Nephron progenitor cell (in vitro differentiated cells): ENCODE results near the gene IDS.

ENCODE experiments used
- DNase-seq: peaks from one replicate; pipeline ENCODE4 v3.0.0; 2021
- H3K27ac Mint-ChIP-seq: 2 replicates; pipeline ENCODE4 v1.8.0; 2021; ENCODE audit warnings: mild to moderate bottlenecking, moderate library complexity, mixed read lengths
- H3K27me3 Mint-ChIP-seq: 2 replicates; pipeline ENCODE4 v1.8.0; 2021; ENCODE audit warnings: mild to moderate bottlenecking, low read depth, mixed read lengths; ENCODE audit not compliant: poor library complexity
- H3K36me3 Mint-ChIP-seq: 2 replicates; pipeline ENCODE4 v1.8.0; 2021; ENCODE audit warnings: low read depth, mixed read lengths
- H3K4me1 Mint-ChIP-seq: 2 replicates; pipeline ENCODE4 v1.8.0; 2021; ENCODE audit warnings: mixed read lengths
- H3K4me3 Mint-ChIP-seq: 2 replicates; pipeline ENCODE4 v1.8.0; 2021; ENCODE audit warnings: mild to moderate bottlenecking, moderate library complexity, mixed read lengths
- H3K9me3 Mint-ChIP-seq: 2 replicates; pipeline ENCODE4 v1.8.0; 2021; ENCODE audit warnings: mild to moderate bottlenecking, moderate library complexity, mixed read lengths
- TF ChIP-seq, protein P1 (sequence below): fragments of 200-600 bp; sonication (generic); IDR thresholded peaks from 2 replicates; pipeline ENCODE4 v1.5.0; 2021; ENCODE audit warnings: antibody characterized with exemption

Gene IDS

DNA sequence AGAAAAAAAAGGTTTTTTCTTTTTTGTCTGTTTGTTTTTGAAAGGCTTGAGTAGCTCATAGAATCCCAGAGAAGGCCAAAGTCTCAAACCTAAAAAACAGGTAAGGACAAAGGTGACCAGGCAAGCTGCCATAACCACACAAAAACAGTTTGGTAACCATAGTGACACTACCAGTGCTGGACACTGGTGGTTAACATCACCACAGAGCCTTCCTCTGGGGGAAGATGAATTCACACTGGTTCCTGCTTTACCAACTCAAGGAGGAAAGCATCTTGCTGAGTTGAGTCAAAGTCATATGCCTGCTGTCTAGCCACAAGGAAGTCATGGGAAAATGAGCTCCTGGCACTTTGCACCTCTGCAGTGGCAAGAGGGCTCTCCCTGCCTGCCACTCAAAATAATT, 32.5 kb downstream of the IDS start:
- H3K9me3 Mint-ChIP-seq: peaks cover 55% of the 10 kb centered on the region
- TF ChIP-seq, protein P1, sequence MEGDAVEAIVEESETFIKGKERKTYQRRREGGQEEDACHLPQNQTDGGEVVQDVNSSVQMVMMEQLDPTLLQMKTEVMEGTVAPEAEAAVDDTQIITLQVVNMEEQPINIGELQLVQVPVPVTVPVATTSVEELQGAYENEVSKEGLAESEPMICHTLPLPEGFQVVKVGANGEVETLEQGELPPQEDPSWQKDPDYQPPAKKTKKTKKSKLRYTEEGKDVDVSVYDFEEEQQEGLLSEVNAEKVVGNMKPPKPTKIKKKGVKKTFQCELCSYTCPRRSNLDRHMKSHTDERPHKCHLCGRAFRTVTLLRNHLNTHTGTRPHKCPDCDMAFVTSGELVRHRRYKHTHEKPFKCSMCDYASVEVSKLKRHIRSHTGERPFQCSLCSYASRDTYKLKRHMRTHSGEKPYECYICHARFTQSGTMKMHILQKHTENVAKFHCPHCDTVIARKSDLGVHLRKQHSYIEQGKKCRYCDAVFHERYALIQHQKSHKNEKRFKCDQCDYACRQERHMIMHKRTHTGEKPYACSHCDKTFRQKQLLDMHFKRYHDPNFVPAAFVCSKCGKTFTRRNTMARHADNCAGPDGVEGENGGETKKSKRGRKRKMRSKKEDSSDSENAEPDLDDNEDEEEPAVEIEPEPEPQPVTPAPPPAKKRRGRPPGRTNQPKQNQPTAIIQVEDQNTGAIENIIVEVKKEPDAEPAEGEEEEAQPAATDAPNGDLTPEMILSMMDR: no peak
- DNase-seq: no peak

DNA sequence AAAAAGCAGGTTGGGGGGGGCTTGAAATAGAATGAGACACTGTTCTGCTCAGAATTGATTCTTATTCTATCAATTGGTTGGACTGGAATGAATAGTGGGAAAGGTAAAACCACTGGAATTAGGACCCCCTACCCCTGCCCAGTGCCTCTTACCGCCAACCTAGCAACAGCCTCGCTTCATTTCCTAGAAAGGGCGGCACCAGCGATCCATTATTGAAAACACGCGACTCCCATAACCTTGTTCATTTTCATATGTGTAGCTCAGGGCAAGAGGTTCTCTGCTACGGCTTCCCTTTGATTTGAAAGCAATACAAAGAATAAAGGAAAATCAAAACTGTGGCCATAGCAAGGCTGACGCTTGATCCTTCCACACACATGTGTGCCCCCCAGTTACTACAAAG, 33.7 kb downstream of the IDS start:
- peaks cover 3% of the 10 kb centered on the region for H3K36me3 Mint-ChIP-seq
- TF ChIP-seq, protein P1: no peak
- peaks cover 45% of the 10 kb centered on the region for H3K9me3 Mint-ChIP-seq
- no peak overlapping the region for H3K27ac Mint-ChIP-seq
- no peaks in the 10 kb centered on the region for H3K4me1 Mint-ChIP-seq
- no peak for DNase-seq
- H3K27me3 Mint-ChIP-seq: no peaks in the 10 kb centered on the region
- H3K4me3 Mint-ChIP-seq: no peak overlapping the region

More for the DNA sequence above, 32.5 kb downstream of the IDS start:
- no peak overlapping the region for H3K4me3 Mint-ChIP-seq
- no peak overlapping the region for H3K27ac Mint-ChIP-seq
- peaks cover 10% of the 10 kb centered on the region for H3K36me3 Mint-ChIP-seq
- no peaks in the 10 kb centered on the region for H3K27me3 Mint-ChIP-seq
- peaks cover 5% of the 10 kb centered on the region for H3K4me1 Mint-ChIP-seq

DNA sequence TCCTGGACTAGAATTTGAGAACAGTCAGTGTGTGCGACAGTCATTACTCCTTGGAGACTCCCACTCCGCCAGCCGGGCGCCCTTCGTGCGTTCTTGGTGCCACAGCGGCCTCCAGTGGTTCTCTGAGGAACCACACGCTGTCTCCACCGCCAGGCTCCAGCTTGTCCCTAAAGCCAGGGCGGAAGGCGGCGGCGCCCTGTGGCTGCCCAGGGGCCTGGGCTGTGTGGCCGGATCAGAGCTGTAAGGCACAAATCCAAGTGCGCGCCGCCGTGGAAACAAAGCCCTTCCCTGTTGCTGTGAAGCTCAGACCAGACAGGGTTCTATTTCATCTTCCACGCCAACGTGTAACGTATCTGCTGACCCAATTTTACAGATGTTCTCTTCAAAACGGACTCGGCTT, 34.2 kb downstream of the IDS start:
- H3K4me3 Mint-ChIP-seq: no peak overlapping the region
- H3K4me1 Mint-ChIP-seq: no peaks in the 10 kb centered on the region
- TF ChIP-seq, protein P1: peak; percentile 77
- no peaks in the 10 kb centered on the region for H3K27me3 Mint-ChIP-seq
- no peak overlapping the region for H3K27ac Mint-ChIP-seq
- peak; percentile 82 for DNase-seq
- peaks cover 46% of the 10 kb centered on the region for H3K9me3 Mint-ChIP-seq
- H3K36me3 Mint-ChIP-seq: no peaks in the 10 kb centered on the region

DNA sequence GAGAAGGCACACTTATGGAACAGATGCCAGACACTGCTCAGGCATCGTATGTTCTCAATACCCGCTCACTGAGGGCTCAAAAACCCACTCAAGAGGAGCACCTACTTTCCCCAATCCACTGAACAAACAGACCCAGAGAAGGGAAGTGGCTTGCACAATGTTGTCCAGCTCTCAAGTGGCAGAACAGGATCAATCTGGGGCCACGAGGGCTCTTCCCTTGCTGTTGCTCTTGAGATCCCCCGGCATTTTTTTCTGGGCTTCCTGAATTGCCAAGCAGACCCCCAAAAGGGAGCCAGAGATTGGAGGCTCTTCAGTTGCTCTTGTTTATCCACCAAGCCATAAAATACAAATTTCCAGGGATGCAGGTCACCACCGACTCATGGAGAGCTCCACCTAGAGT, 35.7 kb downstream of the IDS start:
- Mint-ChIP-seq H3K36me3 (peaks cover 4% of the 10 kb centered on the region), H3K27me3 (no peaks in the 10 kb centered on the region), H3K4me3 (no peak overlapping the region), H3K27ac (no peak overlapping the region), H3K4me1 (no peaks in the 10 kb centered on the region), H3K9me3 (peaks cover 54% of the 10 kb centered on the region)
- TF ChIP-seq, protein P1: no peak
- no peak for DNase-seq

DNA sequence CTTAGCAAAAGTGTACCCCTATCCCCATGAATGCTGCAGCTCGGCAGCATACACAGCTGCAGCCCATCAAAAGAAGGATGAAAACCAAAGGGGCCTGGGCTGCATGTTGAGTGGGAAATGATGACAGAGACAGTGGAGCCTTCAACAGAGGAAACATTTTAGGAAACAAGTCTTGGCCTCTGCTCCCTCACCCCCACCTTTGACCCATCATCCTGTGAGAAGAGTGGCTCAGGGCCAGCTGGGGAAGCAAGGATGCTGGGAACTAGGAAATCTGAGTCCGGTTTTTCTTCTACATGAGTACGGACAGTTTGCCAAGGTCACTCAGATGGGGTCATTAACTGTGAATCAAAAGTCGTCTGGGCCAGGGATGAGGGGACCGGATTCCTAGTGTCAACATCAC, 37.2 kb downstream of the IDS start:
- DNase-seq: no peak
- H3K36me3 Mint-ChIP-seq: peaks cover 4% of the 10 kb centered on the region
- no peaks in the 10 kb centered on the region for H3K27me3 Mint-ChIP-seq
- no peak overlapping the region for H3K4me3 Mint-ChIP-seq
- no peaks in the 10 kb centered on the region for H3K4me1 Mint-ChIP-seq
- H3K27ac Mint-ChIP-seq: no peak overlapping the region
- TF ChIP-seq, protein P1: no peak
- H3K9me3 Mint-ChIP-seq: peaks cover 48% of the 10 kb centered on the region

DNA sequence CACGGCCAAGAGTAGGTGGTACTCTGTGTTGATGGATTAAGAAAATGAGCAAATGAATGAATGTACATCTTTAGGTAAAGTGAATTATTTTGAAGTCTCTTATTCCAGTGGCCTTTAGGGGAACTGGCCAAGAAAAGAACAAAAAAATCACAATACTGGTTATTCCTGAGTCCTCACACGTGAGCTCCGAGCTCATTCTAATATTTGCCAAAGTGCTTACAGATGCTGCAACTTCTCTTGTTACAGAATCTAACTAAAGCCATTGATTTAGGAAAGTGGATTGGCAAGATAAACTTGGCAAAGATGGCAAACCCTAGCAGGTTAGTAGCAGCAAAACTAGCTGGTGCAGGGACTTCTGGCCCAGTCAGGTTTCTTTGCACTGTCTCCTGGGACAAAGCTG, 37.6 kb downstream of the IDS start:
- Mint-ChIP-seq H3K4me3 (no peak overlapping the region), H3K27me3 (no peaks in the 10 kb centered on the region), H3K9me3 (peaks cover 52% of the 10 kb centered on the region), H3K4me1 (no peaks in the 10 kb centered on the region), H3K27ac (no peak overlapping the region), H3K36me3 (peaks cover 4% of the 10 kb centered on the region)
- DNase-seq: no peak
- TF ChIP-seq, protein P1: no peak
